Retinal pigment epithelial cell (primary cell): ENCODE results near the gene TENM4.

Experiments used
- DNase-seq: peaks from one replicate; pipeline ENCODE4 v3.0.0-alpha.2; 2010; ENCODE audit warnings: low read depth
- H3K4me3 ChIP-seq: 2 replicates; pipeline ENCODE4 v1.5.1; 2011; ENCODE audit warnings: mild to moderate bottlenecking, low read length, control low read depth, moderate library complexity
- CTCF ChIP-seq: conservative IDR thresholded peaks from 2 replicates; pipeline ENCODE4 v1.5.1; 2011; ENCODE audit warnings: low read depth, low read length, control low read depth, inconsistent platforms

The TENM4 gene

DNA sequence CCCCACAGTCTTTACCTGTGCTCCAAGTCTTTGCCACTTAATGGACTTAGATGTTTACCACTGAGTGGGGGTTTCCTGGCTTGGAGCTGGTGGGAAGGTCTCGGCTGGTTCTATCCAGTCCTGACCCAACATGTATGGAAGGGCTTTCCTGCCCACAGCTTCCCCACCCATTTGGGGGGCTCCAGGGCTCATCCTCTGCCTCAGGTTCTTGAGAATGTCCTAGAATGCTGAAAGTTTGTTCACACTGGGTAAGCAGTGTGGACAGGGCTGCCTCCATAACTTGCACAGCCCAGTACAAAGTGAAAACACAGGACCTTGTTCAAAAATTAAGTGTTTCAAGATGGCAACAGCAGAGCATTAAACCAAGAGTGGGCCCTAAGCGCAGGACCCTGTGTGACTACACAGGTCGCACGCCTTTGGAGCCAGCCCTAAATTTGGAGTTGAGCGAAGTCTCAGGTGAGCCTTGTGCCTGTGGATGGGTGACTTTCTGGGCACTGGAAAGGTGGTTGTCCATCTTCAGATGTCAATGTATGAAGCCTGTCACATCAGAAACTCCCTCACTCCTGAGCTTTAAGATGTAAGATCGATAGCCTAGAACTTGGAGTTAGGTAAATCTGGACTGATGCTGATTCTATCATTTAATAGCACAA is 793.4 kb downstream of the TENM4 start:
- no peak overlapping the region for H3K4me3 ChIP-seq
- no peak for DNase-seq
- no peak for TF ChIP-seq CTCF

DNA sequence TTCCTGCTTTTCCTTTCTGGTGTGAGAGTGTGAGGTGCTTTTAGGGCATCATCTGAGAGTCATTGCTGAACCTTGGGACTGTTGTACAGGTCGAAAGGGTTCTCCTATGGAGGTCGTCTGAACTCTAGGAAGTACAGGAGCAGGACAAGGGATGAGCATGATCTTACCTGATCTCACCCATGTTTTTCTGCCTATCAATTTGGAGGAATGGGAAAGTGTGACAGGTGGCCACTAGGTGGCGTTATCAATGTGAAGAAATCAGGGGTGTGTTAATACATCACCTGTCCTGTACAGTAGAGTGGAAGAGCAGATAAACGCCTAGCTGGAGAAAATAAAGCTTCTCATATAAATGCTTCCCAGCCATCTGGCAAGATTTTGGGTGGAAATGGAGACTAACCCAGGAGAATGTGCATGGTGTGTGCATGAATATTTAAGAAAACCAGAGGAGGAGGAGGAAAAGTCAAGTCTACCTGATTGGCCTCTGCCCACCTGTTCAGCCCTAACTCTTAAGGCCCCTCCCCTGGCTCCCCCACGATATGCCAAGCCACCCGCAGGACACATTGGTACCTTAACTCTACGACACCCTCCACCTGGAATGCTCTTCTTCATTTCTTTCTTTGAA is 794.2 kb downstream of the TENM4 start:
- DNase-seq, result peak; percentile 19
- TF ChIP-seq CTCF, result peak; percentile 84
- no peak overlapping the region for H3K4me3 ChIP-seq

DNA sequence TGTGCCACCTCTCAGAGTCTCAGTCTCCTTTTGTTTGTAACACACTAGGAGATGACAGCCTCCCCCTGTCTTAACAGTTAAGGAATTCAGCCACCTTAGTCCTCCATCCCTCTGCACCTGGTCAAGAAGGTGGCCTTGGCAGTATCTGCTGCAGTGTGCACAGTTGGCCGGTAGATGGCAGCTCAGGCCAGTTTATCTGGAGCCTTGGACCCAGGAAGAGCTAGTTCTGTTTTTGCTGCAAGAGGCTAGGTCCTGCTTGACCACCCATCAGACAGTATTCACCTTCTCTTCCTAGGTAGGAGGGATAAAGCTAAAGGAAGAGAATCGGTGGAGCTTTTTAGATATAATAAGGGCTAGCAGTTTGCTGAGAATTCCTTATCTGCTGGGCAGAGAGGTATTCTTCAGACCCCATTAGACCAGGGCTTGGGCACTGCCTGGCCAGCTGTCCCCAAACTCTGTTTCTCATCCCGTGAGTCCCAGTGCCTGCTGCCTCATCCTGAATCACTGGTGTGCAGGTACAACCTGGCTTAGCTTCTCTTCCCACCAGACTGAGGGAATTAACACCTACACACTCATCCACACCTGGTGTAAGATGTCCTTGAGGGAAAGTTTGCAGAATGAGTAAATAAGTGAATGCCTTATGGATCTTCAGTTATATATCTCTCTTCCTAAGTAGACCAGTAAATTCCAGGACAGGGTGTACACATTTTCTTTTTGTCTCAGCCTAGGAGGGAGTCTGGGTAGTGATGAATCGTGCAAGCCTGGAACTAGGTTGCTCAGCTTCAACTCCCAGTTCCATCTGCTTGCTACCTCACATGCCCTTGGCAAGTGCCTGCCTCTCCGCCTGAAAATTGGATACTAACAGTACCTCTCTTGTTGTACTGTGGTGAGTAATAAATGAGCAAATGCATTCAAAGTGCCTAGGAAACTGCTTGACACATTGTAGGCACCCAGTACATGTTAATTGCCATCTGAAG is 795.3 kb downstream of the TENM4 start:
- peak; percentile 96 for TF ChIP-seq CTCF
- DNase-seq, result peak; percentile 13
- no peak overlapping the region for H3K4me3 ChIP-seq

DNA sequence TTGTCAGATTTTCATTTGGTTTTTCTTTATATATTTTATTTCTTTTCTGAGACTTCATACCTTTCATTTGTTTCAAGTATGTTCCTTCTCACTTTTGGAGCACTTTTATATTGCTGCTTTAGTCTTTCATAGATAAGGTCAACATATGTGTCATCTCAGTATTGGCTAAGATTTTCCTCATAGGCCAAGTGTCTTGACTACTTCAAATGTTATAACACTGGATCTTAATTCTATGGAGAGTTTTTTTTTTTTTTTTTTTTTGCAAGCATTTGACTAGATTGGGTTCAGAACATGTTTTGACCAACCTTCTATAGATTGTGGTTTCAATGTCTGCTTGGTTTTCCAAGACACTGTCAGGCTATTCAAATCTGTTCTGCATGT is 797.2 kb downstream of the TENM4 start:
- no peak for TF ChIP-seq CTCF
- no peak overlapping the region for H3K4me3 ChIP-seq
- DNase-seq, result no peak

- TF ChIP-seq CTCF, result no peak
- no peak overlapping the region for H3K4me3 ChIP-seq
- no peak for DNase-seq
Measured at GRCh38 chr11:78642979-78643675, 797.7 kb downstream of the TENM4 start.

DNA sequence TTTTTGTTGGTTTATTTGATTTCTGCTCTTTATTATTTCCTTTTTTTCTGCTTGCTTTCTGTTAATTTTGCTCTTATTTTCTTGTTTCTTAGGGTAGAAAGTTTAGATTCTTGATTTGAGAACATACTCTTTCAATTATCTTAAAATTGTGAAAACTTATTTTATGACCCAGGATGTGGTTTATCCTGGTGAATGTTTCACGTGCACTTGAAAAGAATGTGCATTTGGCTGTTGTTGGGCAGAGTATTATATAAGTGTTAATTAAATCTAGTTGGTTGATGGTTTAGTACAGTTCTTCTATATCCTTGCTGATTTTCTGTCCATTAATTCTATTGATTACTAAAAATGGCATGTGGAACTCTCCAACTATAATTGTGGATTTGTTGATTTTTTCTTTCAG is 799.3 kb downstream of the TENM4 start:
- DNase-seq, result no peak
- H3K4me3 ChIP-seq, result no peak overlapping the region
- TF ChIP-seq CTCF, result no peak
